ENCODE results near the gene FCGR3A. TPM values are rescaled to one million over a fixed set of nuclear protein-coding genes. Genes with fewer than 3 reads are reported as not detected.

Gene FCGR3A
- polyA plus RNA-seq, 2 of the 4 experiments (the other 2 are of a cell fraction) = not detected

GRCh38 chr1:161505686-161506085 is 43.9 kb downstream of the FCGR3A start:
- DNase-seq (ENCODE audit: low read depth in 1 of 2, low spot score in 1 of 2) = no peak
- H3K4me3 ChIP-seq = no peak overlapping the region
- ChIA-PET CTCF (interaction anchor here (1.1 to 2.0 kb wide), 5 partner anchors 11 to 22 kb away, joined by 3 to 7 read pairs (median 4); no protein-coding TSS in a partner anchor), POLR2A (no interaction called here)
- H3K4me1 ChIP-seq = no peaks in the 10 kb centered on the region
- no peak overlapping the region for H3K4me2 ChIP-seq
- TF ChIP-seq HDAC2 (IDR thresholded peaks at IDR 0.05) = no peak
- TF ChIP-seq, protein P1, sequence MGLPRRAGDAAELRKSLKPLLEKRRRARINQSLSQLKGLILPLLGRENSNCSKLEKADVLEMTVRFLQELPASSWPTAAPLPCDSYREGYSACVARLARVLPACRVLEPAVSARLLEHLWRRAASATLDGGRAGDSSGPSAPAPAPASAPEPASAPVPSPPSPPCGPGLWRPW (IDR thresholded peaks at IDR 0.05) = no peak
- no peak for FAIRE-seq
- no peaks in the 10 kb centered on the region for H3K9me3 ChIP-seq
- no peak; a peak in 1 of 6 replicates for ATAC-seq
- 79% methylated on average over 6 of the region's 6 CpGs for WGBS (ENCODE audit: missing lambda C conversion rate)
- no peak overlapping the region for H3K27ac ChIP-seq

DNA sequence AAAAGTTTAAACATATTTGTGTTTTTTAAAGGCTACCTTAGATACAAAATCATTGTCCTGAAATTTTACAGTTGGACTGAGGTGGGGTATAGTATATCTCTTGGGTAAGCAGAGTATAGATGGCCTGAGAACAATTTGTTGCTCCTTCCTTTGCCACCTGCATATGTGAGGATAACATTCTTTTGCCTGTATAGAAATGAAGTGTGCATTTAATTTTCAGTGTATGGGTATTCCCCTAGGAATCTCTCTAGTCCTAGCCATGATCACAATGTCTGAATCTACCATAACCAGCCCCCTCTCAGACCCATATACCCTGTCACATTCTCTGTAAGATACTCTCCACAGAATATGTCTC is 46.2 kb downstream of the FCGR3A start:
- H3K4me2 ChIP-seq = no peak overlapping the region
- H3K27ac ChIP-seq = no peak overlapping the region
- TF ChIP-seq SMC3 (IDR thresholded peaks at IDR 0.05) = no peak
- no peak for TF ChIP-seq HOXB5 (CRISPR knock-in tag; IDR thresholded peaks at IDR 0.05)
- no peak for TF ChIP-seq CHD4 (IDR thresholded peaks at IDR 0.05; ENCODE audit: borderline replicate concordance)
- TF ChIP-seq RARB (CRISPR knock-in tag; IDR thresholded peaks at IDR 0.05) = no peak
- TF ChIP-seq RNF2 (IDR thresholded peaks at IDR 0.05; ENCODE audit: borderline replicate concordance, low read depth) = no peak
- no peak for TF ChIP-seq HOXB13 (CRISPR knock-in tag; IDR thresholded peaks at IDR 0.05; ENCODE audit: low read depth)
- TF ChIP-seq ZC3H11A (IDR thresholded peaks at IDR 0.05) = no peak
- TF ChIP-seq HDAC2 (IDR thresholded peaks at IDR 0.05) = no peak
- DNase-seq (ENCODE audit: low read depth in 1 of 2, low spot score in 1 of 2) (no peak), FAIRE-seq (no peak), ATAC-seq (no peak)
- CTCF ChIA-PET = interaction anchor here (2.1 kb wide), 1 partner anchor 16 kb away, joined by 8 read pairs; no protein-coding TSS in a partner anchor
- no peak overlapping the region for H3K4me3 ChIP-seq
- H3K9me3 ChIP-seq = no peaks in the 10 kb centered on the region
- POLR2A ChIA-PET = no interaction called here
- H3K4me1 ChIP-seq = no peaks in the 10 kb centered on the region

DNA sequence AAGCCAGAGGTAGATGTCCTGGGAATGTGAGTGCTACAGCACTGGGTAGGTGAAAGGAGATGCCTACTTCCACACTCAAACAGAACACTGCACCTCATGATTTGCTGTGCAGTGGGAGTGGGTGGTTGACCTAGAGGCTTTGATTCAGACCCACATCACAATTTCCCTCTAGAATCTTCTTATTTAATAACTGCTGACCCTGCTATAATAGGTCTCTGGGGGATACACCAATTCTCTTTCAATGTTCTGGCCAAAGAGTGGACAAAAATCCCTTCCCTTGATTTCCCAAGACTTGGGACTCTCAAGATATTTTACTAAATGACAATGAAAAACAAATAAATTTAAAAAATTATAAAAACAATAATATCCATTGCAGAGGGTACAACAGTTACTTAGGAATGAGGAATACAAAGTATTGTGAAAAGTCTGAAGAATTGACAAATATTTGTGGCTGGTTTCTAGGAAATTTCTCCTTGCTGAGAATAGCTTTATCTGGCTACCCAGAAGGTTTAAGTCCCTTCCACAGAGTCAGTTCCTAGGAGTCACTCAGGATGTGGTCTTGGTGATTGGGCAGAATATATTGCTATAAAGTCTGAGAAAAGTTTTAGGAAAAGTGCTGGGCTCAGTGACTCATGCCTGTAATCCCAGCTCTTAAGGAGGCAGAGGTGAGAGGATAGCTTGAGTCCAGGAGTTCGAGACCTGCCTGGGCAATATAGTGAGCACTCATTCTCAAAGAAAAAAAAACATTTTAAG is 46.8 kb downstream of the FCGR3A start:
- TF ChIP-seq REST (IDR thresholded peaks at IDR 0.05) (no peak), MAX (IDR thresholded peaks at IDR 0.05) (no peak), GATA3 (IDR thresholded peaks at IDR 0.05; ENCODE audit: borderline replicate concordance) (no peak), PBX3 (IDR thresholded peaks at IDR 0.05) (no peak), EP300 (IDR thresholded peaks at IDR 0.05) (no peak), PHF8 (IDR thresholded peaks at IDR 0.05; ENCODE audit: borderline replicate concordance, low read depth) (no peak), JUNB (IDR thresholded peaks at IDR 0.05) (no peak), ESRRA (IDR thresholded peaks at IDR 0.05; ENCODE audit: borderline replicate concordance, low read length) (no peak), RCOR1 (IDR thresholded peaks at IDR 0.05; ENCODE audit: low read depth, low read length) (no peak), KDM5A (IDR thresholded peaks at IDR 0.05) (no peak), RARB (CRISPR knock-in tag; IDR thresholded peaks at IDR 0.05) (no peak), POLR2A (IDR thresholded peaks at IDR 0.05; ENCODE audit: low read length) (no peak), CEBPB (IDR thresholded peaks at IDR 0.05) (no peak), SREBF2 (IDR thresholded peaks at IDR 0.05) (no peak), HEYL (CRISPR knock-in tag; IDR thresholded peaks at IDR 0.05) (no peak), ZC3H11A (IDR thresholded peaks at IDR 0.05) (no peak), HOXA7 (CRISPR knock-in tag; IDR thresholded peaks at IDR 0.05) (no peak)
- TF ChIP-seq, protein P2, sequence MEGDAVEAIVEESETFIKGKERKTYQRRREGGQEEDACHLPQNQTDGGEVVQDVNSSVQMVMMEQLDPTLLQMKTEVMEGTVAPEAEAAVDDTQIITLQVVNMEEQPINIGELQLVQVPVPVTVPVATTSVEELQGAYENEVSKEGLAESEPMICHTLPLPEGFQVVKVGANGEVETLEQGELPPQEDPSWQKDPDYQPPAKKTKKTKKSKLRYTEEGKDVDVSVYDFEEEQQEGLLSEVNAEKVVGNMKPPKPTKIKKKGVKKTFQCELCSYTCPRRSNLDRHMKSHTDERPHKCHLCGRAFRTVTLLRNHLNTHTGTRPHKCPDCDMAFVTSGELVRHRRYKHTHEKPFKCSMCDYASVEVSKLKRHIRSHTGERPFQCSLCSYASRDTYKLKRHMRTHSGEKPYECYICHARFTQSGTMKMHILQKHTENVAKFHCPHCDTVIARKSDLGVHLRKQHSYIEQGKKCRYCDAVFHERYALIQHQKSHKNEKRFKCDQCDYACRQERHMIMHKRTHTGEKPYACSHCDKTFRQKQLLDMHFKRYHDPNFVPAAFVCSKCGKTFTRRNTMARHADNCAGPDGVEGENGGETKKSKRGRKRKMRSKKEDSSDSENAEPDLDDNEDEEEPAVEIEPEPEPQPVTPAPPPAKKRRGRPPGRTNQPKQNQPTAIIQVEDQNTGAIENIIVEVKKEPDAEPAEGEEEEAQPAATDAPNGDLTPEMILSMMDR (IDR thresholded peaks at IDR 0.05) = no peak
- Histone ChIP-seq H3K4me3 (no peak overlapping the region), H3K4me1 (no peaks in the 10 kb centered on the region), H3K27ac (no peak overlapping the region), H3K4me2 (no peak overlapping the region), H3K9me3 (no peaks in the 10 kb centered on the region)
- WGBS (ENCODE audit: missing lambda C conversion rate) = 61% methylated on average over 1 of the region's 1 CpG
- ChIA-PET POLR2A (no interaction called here), CTCF (interaction anchor here (2.1 kb wide), 1 partner anchor 15 kb away, joined by 8 read pairs; no protein-coding TSS in a partner anchor)
- no peak for DNase-seq (ENCODE audit: low read depth in 1 of 2, low spot score in 1 of 2)
- ATAC-seq = no peak
- no peak for FAIRE-seq
